Liver (tissue), 9 donors: ENCODE measurements around the gene SEMA4B. TPM values are rescaled to one million over a fixed set of nuclear protein-coding genes. Genes with fewer than 3 reads are reported as not detected.

Experiments
- DNase-seq: peaks from one replicate; pipeline ENCODE4 v3.0.0-alpha.2; 2017; ENCODE audit warnings: low spot score
- H3K27ac ChIP-seq, 2 donors: one replicate each; pipeline ENCODE4 v1.7.0; 2013; ENCODE audit warnings: inconsistent platforms in 2 of 2, low read length in 2 of 2, control low read depth in 1 of 2, low read depth in 1 of 2, mild to moderate bottlenecking in 1 of 2
- H3K27me3 ChIP-seq, 4 donors: one replicate each; pipeline versions ENCODE4 v1.6.1 to v1.7.0; 2013; ENCODE audit warnings: low read length in 3 of 4, inconsistent platforms in 1 of 4, mild to moderate bottlenecking in 1 of 4, moderate library complexity in 1 of 4; ENCODE audit not compliant: control insufficient read depth in 4 of 4, insufficient read depth in 4 of 4
- H3K36me3 ChIP-seq, 4 donors: one replicate each; pipeline versions ENCODE4 v1.6.1 to v1.7.0; 2013; ENCODE audit warnings: low read length in 3 of 4, mild to moderate bottlenecking in 3 of 4, low read depth in 1 of 4, moderate library complexity in 1 of 4; ENCODE audit not compliant: control insufficient read depth in 4 of 4, insufficient read depth in 3 of 4
- H3K4me1 ChIP-seq, 4 donors: one replicate each; pipeline versions ENCODE4 v1.6.1 to v1.7.0; 2013; ENCODE audit warnings: low read length in 3 of 4, mild to moderate bottlenecking in 3 of 4, moderate library complexity in 1 of 4; ENCODE audit not compliant: control insufficient read depth in 4 of 4, insufficient read depth in 4 of 4
- H3K4me3 ChIP-seq, 3 donors: one replicate each; pipeline versions ENCODE4 v1.6.1 to v1.7.0; 2013; ENCODE audit warnings: low read length in 3 of 3, control low read depth in 1 of 3, low read depth in 1 of 3, mild to moderate bottlenecking in 1 of 3
- H3K9ac ChIP-seq, 2 donors: one replicate each; pipeline ENCODE4 v1.7.0; 2013; ENCODE audit warnings: low read length in 2 of 2, mild to moderate bottlenecking in 2 of 2, moderate library complexity in 2 of 2, control low read depth in 1 of 2, low read depth in 1 of 2
- H3K9me3 ChIP-seq, 4 donors: one replicate each; pipeline versions ENCODE4 v1.6.1 to v1.7.0; 2013; ENCODE audit warnings: low read length in 3 of 4; ENCODE audit not compliant: control insufficient read depth in 4 of 4
- FOXA1 ChIP-seq: IDR thresholded peaks from 2 replicates; pipeline ENCODE4 v1.6.1; 2016; ENCODE audit warnings: antibody characterized with exemption
- FOXA2 ChIP-seq: IDR thresholded peaks from 2 replicates; pipeline ENCODE4 v1.6.1; 2016; ENCODE audit warnings: antibody characterized with exemption
- GABPA ChIP-seq, 2 donors: IDR thresholded peaks in 1 of 2; conservative IDR thresholded peaks in 1 of 2; 2 replicates each; pipeline ENCODE4 v1.6.1; 2016; ENCODE audit warnings: antibody characterized with exemption in 2 of 2, mild to moderate bottlenecking in 1 of 2, moderate library complexity in 1 of 2
- HNF4A ChIP-seq, 2 donors: conservative IDR thresholded peaks; 2 replicates each; pipeline ENCODE4 v1.6.1; 2016; ENCODE audit warnings: antibody characterized with exemption in 2 of 2, mild to moderate bottlenecking in 2 of 2
- HNF4G ChIP-seq: IDR thresholded peaks from 2 replicates; pipeline ENCODE4 v1.6.1; 2016; ENCODE audit warnings: antibody characterized with exemption
- JUND ChIP-seq, 2 donors: IDR thresholded peaks; 2 replicates each; pipeline ENCODE4 v1.6.1; 2016; ENCODE audit warnings: antibody characterized with exemption in 2 of 2
- NR2F2 ChIP-seq: IDR thresholded peaks from 2 replicates; pipeline ENCODE4 v1.6.1; 2016; ENCODE audit warnings: antibody characterized with exemption
- RAD21 ChIP-seq, 2 donors: IDR thresholded peaks; 2 replicates each; pipeline ENCODE4 v1.6.1; 2016; ENCODE audit warnings: antibody characterized with exemption in 2 of 2, mild to moderate bottlenecking in 2 of 2
- SP1 ChIP-seq: IDR thresholded peaks from 2 replicates; pipeline ENCODE4 v1.6.1; 2018; ENCODE audit warnings: antibody characterized with exemption, mild to moderate bottlenecking
- YY1 ChIP-seq: IDR thresholded peaks from 2 replicates; pipeline ENCODE4 v1.6.1; 2016; ENCODE audit warnings: antibody characterized with exemption, mild to moderate bottlenecking
- whole genome bisulfite sequencing: extraction: QIAGEN DNeasy Blood & Tissue Kit; methylation state at CpG from one replicate; pipeline ENCODE4 v1.1.7; 2013; 5-methylcytosine and 5-hydroxymethylcytosine counted together
- polyA plus RNA-seq, 2 donors: library from polyadenylated mRNA; stranded (reverse) in 1 of 2; unstranded in 1 of 2; fragments of 200-250 nt in 1 of 2; fragments of >200 nt in 1 of 2; fragmentation: Nextera tagmentation in 1 of 2; extraction: Ambion mirVana in 1 of 2; gene quantifications; one replicate each; pipeline versions ENCODE4 v1.2.1 to v1.2.3, GENCODE V29; 2013 to 2015
- total RNA-seq, 2 donors: library from RNA; depleted of rRNA; stranded (reverse); fragments of >200 nt; gene quantifications; one replicate each; pipeline ENCODE4 v1.2.3, GENCODE V29; 2014
- TF ChIP-seq, protein P1 (sequence below): IDR thresholded peaks from 2 replicates; pipeline ENCODE4 v1.6.1; 2016; ENCODE audit warnings: antibody characterized with exemption
- TF ChIP-seq, protein P2 (sequence below): IDR thresholded peaks from 2 replicates; pipeline ENCODE4 v1.6.1; 2016; ENCODE audit warnings: antibody characterized with exemption
- TF ChIP-seq, protein P3 (sequence below): IDR thresholded peaks from 2 replicates; pipeline ENCODE4 v1.6.1; 2016; ENCODE audit warnings: antibody characterized with exemption, mild to moderate bottlenecking
- TF ChIP-seq, protein P4 (sequence below): IDR thresholded peaks from 2 replicates; pipeline ENCODE4 v1.6.1; 2016; ENCODE audit warnings: antibody characterized with exemption
- donor health status: healthy.
- donor health status: healthy.
- donor health status: healthy.
- donor health status: healthy.
- donor health status: healthy.

The SEMA4B gene
- total and polyA plus RNA-seq, 4 donors: 14.3 to 52.2 (median 27.0) TPM

DNA sequence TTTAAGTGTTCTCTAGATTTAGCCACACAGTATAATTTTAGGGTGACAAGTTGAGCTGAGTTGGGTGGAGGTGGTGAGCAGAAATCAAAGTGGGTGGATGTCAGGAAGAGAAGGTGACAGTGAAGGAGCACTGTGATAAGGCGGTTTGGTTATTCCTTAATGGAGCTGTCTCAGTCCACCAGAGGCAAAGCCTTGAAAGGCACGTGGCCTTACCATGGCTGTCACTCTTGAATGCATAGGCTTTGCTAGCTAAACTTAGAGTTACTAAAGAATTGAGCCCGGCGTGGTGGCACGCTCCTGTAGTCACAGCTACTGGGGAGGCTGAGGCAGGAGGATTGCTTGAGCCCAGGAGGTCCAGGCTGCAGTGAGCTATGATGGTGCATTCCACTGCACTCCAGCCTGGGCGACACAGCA, 47.7 kb downstream of the SEMA4B start:
- no peak for DNase-seq
- H3K36me3 ChIP-seq: no peaks in the 10 kb centered on the region
- H3K9ac ChIP-seq: no peak overlapping the region
- peak overlapping the region in 1 of 2 donors; percentile 27 for H3K27ac ChIP-seq
- 75% methylated on average over 6 of the region's 6 CpGs for WGBS
- H3K27me3 ChIP-seq: no peaks in the 10 kb centered on the region
- TF ChIP-seq, protein P1, sequence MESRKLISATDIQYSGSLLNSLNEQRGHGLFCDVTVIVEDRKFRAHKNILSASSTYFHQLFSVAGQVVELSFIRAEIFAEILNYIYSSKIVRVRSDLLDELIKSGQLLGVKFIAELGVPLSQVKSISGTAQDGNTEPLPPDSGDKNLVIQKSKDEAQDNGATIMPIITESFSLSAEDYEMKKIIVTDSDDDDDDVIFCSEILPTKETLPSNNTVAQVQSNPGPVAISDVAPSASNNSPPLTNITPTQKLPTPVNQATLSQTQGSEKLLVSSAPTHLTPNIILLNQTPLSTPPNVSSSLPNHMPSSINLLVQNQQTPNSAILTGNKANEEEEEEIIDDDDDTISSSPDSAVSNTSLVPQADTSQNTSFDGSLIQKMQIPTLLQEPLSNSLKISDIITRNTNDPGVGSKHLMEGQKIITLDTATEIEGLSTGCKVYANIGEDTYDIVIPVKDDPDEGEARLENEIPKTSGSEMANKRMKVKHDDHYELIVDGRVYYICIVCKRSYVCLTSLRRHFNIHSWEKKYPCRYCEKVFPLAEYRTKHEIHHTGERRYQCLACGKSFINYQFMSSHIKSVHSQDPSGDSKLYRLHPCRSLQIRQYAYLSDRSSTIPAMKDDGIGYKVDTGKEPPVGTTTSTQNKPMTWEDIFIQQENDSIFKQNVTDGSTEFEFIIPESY: no peak
- TF ChIP-seq HNF4G (no peak), FOXA2 (no peak), FOXA1 (no peak), RAD21 (IDR thresholded peaks at IDR 0.05) (no peak), NR2F2 (no peak), YY1 (no peak), JUND (IDR thresholded peaks at IDR 0.05) (no peak), SP1 (no peak), HNF4A (conservative IDR thresholded peaks at IDR 0.05) (no peak)
- TF ChIP-seq, protein P2, sequence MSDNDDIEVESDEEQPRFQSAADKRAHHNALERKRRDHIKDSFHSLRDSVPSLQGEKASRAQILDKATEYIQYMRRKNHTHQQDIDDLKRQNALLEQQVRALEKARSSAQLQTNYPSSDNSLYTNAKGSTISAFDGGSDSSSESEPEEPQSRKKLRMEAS: no peak
- TF ChIP-seq, protein P3, sequence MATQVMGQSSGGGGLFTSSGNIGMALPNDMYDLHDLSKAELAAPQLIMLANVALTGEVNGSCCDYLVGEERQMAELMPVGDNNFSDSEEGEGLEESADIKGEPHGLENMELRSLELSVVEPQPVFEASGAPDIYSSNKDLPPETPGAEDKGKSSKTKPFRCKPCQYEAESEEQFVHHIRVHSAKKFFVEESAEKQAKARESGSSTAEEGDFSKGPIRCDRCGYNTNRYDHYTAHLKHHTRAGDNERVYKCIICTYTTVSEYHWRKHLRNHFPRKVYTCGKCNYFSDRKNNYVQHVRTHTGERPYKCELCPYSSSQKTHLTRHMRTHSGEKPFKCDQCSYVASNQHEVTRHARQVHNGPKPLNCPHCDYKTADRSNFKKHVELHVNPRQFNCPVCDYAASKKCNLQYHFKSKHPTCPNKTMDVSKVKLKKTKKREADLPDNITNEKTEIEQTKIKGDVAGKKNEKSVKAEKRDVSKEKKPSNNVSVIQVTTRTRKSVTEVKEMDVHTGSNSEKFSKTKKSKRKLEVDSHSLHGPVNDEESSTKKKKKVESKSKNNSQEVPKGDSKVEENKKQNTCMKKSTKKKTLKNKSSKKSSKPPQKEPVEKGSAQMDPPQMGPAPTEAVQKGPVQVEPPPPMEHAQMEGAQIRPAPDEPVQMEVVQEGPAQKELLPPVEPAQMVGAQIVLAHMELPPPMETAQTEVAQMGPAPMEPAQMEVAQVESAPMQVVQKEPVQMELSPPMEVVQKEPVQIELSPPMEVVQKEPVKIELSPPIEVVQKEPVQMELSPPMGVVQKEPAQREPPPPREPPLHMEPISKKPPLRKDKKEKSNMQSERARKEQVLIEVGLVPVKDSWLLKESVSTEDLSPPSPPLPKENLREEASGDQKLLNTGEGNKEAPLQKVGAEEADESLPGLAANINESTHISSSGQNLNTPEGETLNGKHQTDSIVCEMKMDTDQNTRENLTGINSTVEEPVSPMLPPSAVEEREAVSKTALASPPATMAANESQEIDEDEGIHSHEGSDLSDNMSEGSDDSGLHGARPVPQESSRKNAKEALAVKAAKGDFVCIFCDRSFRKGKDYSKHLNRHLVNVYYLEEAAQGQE: no peak
- H3K9me3 ChIP-seq: no peaks in the 10 kb centered on the region
- peaks cover 0 to 11% (median 6%) of the 10 kb centered on the region in 4 donors for H3K4me1 ChIP-seq
- H3K4me3 ChIP-seq: no peak overlapping the region

DNA sequence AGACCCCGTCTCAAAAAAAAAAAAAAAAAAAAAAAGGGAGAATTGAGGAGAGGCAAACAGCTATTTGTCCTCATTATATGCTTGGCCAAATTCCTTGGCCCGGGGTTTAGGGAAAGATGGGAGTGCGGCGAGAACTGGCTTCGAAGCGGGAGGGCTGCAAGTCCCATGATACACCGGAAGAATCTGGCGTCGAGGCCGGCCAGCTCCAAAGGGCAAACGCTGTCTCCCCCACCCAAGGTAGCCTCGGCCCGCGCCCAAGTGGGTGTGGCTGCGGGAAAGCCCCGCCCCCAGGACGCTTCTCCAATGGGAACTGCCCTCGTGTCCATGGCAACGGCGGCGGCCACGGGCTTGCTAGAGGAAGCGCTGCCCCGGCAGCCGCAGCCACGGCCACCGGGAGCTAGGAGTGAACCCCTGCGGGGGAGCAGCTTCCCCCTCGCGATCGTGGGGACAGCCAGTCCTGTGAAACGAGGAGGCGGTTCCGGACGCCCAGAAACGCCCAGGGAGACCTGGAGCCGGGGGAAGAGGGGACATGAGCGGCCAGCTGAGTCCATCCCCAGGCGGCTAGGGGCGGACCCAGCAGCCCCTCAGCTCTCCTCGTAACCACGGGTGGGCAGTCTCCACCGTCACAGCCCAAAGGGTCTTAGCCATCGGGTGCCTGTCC, 48.2 kb downstream of the SEMA4B start, which contains the start of gene TTLL13:
Gene TTLL13, plus strand, starts transcription at position 354 of the 661 bp plus-strand sequence. CDS start 1,075 bp downstream, outside the sequence.
- Histone ChIP-seq H3K4me3 (peak within 1 kb of the TSS; percentile 26 to 52 (median 39)), H3K9ac (no peak within 1 kb of the TSS), H3K27me3 (no peaks in the 10 kb centered on the region), H3K27ac (peak within 1 kb of the TSS in 1 of 2 donors; percentile 34), H3K36me3 (no peaks in the 10 kb centered on the region), H3K4me1 (peaks cover 0 to 11% (median 6%) of the 10 kb centered on the region in 4 donors), H3K9me3 (no peaks in the 10 kb centered on the region)
- 2% methylated on average over 44 of the region's 44 CpGs for WGBS
- peak; percentile 94 for DNase-seq
- TF ChIP-seq SP1: peak; percentile 74
- peak; percentile 58 to 63 for TF ChIP-seq HNF4A (conservative IDR thresholded peaks at IDR 0.05)
- TF ChIP-seq, protein P3: no peak
- TF ChIP-seq GABPA (IDR thresholded peaks at IDR 0.05 in 1 of 2, conservative IDR thresholded peaks at IDR 0.05 in 1 of 2): peak in 1 of 2 donors; percentile 54
- TF ChIP-seq RAD21 (IDR thresholded peaks at IDR 0.05): peak in 1 of 2 donors; percentile 29
- TF ChIP-seq NR2F2: peak; percentile 46
- no peak for TF ChIP-seq HNF4G
- TF ChIP-seq, protein P4, sequence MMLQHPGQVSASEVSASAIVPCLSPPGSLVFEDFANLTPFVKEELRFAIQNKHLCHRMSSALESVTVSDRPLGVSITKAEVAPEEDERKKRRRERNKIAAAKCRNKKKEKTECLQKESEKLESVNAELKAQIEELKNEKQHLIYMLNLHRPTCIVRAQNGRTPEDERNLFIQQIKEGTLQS: no peak
- peak; percentile 71 for TF ChIP-seq YY1
